ENCODE measurements around the gene GFI1B.

GFI1B gene

DNA sequence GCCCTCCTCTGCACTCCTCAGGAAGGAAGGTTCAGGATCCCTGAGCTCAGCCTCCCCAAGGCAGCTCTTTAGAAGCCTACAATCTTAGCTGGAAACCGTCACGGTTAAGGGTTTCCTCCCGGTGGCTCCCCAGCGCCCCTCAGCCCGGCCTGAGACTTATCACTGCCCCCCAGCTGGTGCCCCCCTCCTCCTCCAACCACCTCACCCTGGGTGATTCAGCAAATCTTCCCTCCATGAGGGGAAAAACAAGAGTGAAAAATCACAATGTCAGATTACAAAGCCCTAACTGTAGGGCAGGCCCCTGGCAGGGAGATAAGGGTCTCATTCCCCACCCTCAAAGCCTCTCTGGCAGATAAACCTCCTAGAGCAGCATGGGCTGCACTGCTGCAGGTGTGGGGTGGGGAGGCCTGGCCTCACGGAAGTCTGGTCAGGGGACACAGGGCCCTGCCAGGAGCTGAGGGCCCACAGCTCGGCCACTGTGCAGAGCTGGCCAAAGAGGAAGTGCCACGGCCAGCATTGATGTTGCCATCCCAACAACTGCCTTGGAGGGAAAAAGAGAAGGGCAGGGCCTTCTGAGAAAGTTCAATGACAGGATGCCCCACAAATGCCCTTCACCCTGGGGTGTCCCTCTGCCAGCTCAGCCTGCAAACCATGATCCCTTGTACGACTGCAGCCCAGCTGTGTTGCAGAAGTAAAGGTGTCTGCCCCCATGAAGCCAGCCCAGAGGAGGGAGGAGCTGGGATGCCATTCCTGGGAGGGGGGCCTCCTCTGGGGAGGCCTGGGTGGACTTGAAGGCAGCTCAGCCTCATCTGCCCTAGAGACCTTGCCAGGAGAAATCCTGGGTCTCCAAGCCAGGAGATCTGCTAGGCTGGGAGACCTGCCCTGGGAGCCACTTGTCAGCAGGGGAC is 25.9 kb downstream of the GFI1B start:
- H3K9ac ChIP-seq (ENCODE audit: low read length), result no peak overlapping the region
- no peaks in the 10 kb centered on the region for H3K4me1 ChIP-seq (ENCODE audit: control insufficient read depth, insufficient read depth, low read length)
- no peaks in the 10 kb centered on the region for H3K36me3 ChIP-seq (ENCODE audit: control insufficient read depth, insufficient read depth, low read length, severe bottlenecking)
- no peaks in the 10 kb centered on the region for H3K9me3 ChIP-seq (ENCODE audit: control insufficient read depth, low read length)
- peaks cover 67% of the 10 kb centered on the region for H3K27me3 ChIP-seq (replicated peaks; ENCODE audit: control insufficient read depth, insufficient read depth, low read length)
- H3K4me3 ChIP-seq (ENCODE audit: low read length), result no peak overlapping the region
- DNase-seq (ENCODE audit: low read depth), result no peak

- no peak overlapping the region for H3K4me3 ChIP-seq (ENCODE audit: low read length)
Measured at GRCh38 chr9:133004999-133005760, 26.7 kb downstream of the GFI1B start.

DNA sequence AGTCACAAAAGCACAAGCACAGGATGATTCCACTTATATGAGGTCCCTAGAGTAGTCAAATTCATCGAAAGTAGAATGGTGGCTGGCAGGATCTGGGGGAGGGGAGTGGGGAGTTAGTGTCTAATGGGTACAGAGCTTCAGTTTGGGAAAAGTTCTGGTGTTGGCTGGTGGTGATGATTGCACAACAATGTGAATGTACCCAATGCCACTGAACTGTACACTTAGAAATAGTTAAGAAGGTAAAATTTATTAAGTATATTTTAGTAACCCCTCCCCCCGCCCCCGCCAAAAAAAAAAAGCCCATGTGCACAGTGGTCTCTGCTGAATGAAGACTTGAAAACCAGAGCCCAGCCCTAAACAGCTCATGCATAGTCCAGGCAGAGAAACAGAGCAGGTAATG is 27.5 kb downstream of the GFI1B start:
- Histone ChIP-seq H3K4me3 (ENCODE audit: low read length) (no peak overlapping the region), H3K4me1 (ENCODE audit: control insufficient read depth, insufficient read depth, low read length) (no peaks in the 10 kb centered on the region), H3K9ac (ENCODE audit: low read length) (no peak overlapping the region), H3K9me3 (ENCODE audit: control insufficient read depth, low read length) (no peaks in the 10 kb centered on the region), H3K36me3 (ENCODE audit: control insufficient read depth, insufficient read depth, low read length, severe bottlenecking) (no peaks in the 10 kb centered on the region), H3K27me3 (replicated peaks; ENCODE audit: control insufficient read depth, insufficient read depth, low read length) (peaks cover 56% of the 10 kb centered on the region)
- no peak for DNase-seq (ENCODE audit: low read depth)

More at GRCh38 chr9:133004999-133005760, 26.7 kb downstream of the GFI1B start:
- Histone ChIP-seq H3K4me1 (ENCODE audit: control insufficient read depth, insufficient read depth, low read length) (no peaks in the 10 kb centered on the region), H3K27me3 (replicated peaks; ENCODE audit: control insufficient read depth, insufficient read depth, low read length) (peaks cover 64% of the 10 kb centered on the region), H3K9ac (ENCODE audit: low read length) (no peak overlapping the region), H3K36me3 (ENCODE audit: control insufficient read depth, insufficient read depth, low read length, severe bottlenecking) (no peaks in the 10 kb centered on the region), H3K9me3 (ENCODE audit: control insufficient read depth, low read length) (no peaks in the 10 kb centered on the region)
- DNase-seq (ENCODE audit: low read depth), result no peak

DNA sequence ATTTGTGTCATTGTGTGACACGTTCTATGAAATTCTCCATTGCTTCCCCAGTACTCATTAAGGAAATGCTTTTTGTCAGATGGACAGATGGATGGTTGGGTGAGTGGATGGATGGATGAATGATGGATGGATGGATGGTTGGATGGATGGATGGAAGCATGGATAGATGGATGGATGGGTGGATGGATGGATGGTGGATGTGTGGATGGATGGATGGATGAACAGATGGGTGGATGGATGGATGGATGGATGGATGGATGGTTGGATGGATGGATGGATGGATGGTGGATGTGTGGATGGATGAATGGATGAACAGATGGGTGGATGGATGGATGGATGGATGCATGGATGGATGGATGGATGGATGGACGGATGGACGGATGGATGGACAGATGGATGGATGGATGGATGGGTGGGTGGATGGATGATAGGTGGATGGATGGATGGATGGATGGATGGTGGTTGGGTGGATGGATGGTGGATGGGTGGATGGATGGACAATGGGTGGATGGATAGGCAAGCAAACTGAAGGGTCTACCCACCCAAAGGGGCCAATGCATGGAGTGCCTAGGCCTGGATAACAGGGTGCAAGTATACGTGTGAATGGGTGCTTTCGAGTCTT is 28.3 kb downstream of the GFI1B start:
- H3K27me3 ChIP-seq (replicated peaks; ENCODE audit: control insufficient read depth, insufficient read depth, low read length), result peaks cover 52% of the 10 kb centered on the region
- DNase-seq (ENCODE audit: low read depth), result no peak
- no peaks in the 10 kb centered on the region for H3K4me1 ChIP-seq (ENCODE audit: control insufficient read depth, insufficient read depth, low read length)

DNA sequence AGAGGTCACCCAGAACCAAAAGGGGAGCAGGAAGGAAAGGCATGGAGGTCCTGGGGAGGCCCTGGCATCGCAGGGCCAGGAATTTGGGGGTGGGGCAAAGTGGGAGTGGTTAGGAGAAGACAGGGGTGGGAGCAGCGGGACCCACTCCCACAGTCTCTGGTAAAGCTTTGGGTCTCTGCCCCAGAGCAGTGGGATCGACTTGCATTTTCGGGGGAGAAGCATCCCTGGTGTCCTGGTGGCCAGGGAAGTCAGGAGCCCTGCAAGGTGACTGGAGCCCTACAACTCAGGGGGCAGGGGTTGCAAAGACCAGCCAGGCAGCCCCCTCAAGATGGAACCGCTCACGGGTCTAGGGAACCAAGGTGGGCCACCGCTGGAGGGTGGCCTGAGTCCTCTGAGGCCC is 29.9 kb downstream of the GFI1B start:
- Histone ChIP-seq H3K27me3 (replicated peaks; ENCODE audit: control insufficient read depth, insufficient read depth, low read length) (peaks cover 37% of the 10 kb centered on the region), H3K4me3 (ENCODE audit: low read length) (no peak overlapping the region), H3K4me1 (ENCODE audit: control insufficient read depth, insufficient read depth, low read length) (no peaks in the 10 kb centered on the region), H3K9ac (ENCODE audit: low read length) (no peak overlapping the region), H3K9me3 (ENCODE audit: control insufficient read depth, low read length) (peaks cover 5% of the 10 kb centered on the region), H3K36me3 (ENCODE audit: control insufficient read depth, insufficient read depth, low read length, severe bottlenecking) (no peaks in the 10 kb centered on the region)
- DNase-seq (ENCODE audit: low read depth), result no peak

More for the DNA sequence above, 28.3 kb downstream of the GFI1B start:
- Histone ChIP-seq H3K9ac (ENCODE audit: low read length) (no peak overlapping the region), H3K36me3 (ENCODE audit: control insufficient read depth, insufficient read depth, low read length, severe bottlenecking) (no peaks in the 10 kb centered on the region), H3K4me3 (ENCODE audit: low read length) (no peak overlapping the region), H3K9me3 (ENCODE audit: control insufficient read depth, low read length) (peaks cover 5% of the 10 kb centered on the region)

DNA sequence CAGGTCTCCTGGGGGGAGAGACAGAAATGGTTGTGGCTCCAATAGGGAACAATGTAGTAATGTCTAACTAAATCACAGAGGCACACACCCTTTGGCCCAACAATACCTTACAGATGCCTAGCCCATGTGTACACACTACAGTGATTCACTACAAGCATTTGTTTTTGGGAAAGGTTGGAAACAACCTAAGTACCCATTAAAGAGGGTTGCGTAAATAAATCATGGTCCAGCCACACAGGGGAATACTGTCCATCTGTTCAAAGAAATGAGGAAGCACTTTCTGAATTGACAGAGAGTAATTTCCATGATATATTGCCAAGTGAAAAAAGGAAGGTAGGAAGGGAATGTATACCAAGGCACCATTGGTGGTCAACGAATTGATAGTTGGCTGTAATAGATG is 30.3 kb downstream of the GFI1B start:
- Histone ChIP-seq H3K27me3 (replicated peaks; ENCODE audit: control insufficient read depth, insufficient read depth, low read length) (peaks cover 38% of the 10 kb centered on the region), H3K36me3 (ENCODE audit: control insufficient read depth, insufficient read depth, low read length, severe bottlenecking) (no peaks in the 10 kb centered on the region), H3K9ac (ENCODE audit: low read length) (no peak overlapping the region), H3K4me1 (ENCODE audit: control insufficient read depth, insufficient read depth, low read length) (no peaks in the 10 kb centered on the region), H3K4me3 (ENCODE audit: low read length) (no peak overlapping the region), H3K9me3 (ENCODE audit: control insufficient read depth, low read length) (peaks cover 8% of the 10 kb centered on the region)
- no peak for DNase-seq (ENCODE audit: low read depth)

DNA sequence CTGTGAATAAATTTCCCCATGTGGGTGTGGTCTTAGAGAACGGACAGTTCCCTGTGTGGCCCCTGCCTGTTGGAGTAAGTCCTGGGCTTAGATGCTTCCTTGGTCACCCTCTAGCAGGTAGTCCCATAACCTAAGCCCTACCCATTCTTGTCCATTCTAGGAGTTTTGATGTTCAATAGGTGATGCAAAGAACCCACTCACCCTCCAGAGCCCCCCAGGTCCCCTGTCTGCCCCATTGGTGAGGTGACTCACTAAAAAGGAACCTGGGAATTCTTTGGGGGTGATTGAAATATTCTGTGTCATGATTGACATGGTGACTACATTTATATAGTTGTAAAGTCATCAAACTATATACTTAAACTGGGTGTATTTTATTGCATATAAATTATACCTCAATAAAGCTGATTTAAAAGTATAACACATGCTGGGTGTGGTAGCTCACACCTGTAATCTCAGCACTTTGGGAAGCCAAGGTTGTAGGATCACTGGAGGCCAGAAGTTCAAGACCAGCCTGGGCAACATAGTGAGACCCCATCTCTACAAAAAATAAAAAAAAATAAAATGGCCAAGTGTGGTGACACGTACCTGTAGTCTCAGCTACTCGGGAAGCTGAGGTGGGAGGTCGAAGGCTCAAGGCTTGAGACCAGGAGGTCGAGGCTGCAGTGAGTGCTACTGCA is 31.6 kb downstream of the GFI1B start:
- Histone ChIP-seq H3K36me3 (ENCODE audit: control insufficient read depth, insufficient read depth, low read length, severe bottlenecking) (no peaks in the 10 kb centered on the region), H3K4me3 (ENCODE audit: low read length) (no peak overlapping the region), H3K4me1 (ENCODE audit: control insufficient read depth, insufficient read depth, low read length) (no peaks in the 10 kb centered on the region), H3K9ac (ENCODE audit: low read length) (no peak overlapping the region), H3K9me3 (ENCODE audit: control insufficient read depth, low read length) (peaks cover 18% of the 10 kb centered on the region), H3K27me3 (replicated peaks; ENCODE audit: control insufficient read depth, insufficient read depth, low read length) (peaks cover 34% of the 10 kb centered on the region)
- DNase-seq (ENCODE audit: low read depth), result no peak

DNA sequence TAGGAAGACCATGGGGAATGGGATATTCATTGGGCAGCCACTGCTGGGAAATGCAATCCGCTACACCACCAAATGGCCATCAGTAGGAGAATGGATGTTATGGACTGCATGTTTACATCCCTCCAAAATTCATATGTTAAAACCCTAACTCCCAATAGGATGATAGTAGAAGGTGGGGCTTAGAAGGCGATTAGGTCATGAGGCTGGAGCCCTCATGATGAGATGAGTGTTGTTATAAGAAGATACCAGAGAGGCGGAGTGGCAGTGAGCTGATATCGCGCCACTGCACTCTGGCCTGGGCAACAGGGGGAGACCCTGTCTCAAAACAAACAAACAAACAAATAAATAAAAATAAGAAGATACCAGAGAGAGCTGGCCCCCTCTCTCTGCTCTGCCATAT is 36.2 kb downstream of the GFI1B start:
- DNase-seq (ENCODE audit: low read depth), result no peak

DNA sequence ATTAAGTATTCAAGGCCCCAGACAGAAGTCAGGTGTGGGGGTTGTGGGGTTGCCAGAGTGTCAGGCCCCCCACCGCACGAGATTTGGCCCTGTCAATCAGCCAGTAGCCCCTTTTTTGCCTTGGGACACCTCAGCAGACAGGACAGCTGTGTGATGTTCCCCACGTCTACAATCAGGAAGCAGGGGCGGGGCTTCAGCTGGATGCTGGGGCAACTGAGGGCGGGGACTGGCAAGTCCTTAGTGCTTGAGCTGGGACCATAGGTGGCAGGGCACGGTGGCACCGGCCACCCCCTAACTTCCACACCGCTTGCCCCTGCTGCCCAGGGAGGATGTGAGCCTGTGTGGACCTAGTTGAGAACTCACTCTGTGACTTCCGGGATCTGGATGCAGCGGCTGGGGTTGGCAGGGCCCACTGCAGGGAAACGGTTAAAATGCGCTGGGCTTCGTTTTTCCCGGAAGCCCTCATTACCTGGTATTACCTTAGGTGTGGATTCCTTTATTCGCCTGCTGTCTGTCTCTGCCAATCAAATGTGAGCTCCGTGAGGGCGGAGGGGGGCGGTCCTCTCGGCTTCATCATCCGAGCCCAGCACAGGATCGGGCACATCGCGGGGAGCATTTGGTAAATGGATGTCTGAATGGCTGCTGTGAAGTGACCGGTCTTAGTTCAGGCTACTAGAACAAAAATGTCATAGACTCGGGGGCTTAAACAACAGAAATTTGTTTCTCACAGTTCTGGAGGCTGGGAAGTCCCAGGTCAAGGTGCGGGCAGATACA is 44.8 kb downstream of the GFI1B start:
- H3K9ac ChIP-seq (ENCODE audit: low read length), result no peak overlapping the region
- H3K27me3 ChIP-seq (replicated peaks; ENCODE audit: control insufficient read depth, insufficient read depth, low read length), result no peaks in the 10 kb centered on the region
- no peak for DNase-seq (ENCODE audit: low read depth)
- no peaks in the 10 kb centered on the region for H3K36me3 ChIP-seq (ENCODE audit: control insufficient read depth, insufficient read depth, low read length, severe bottlenecking)
- H3K4me3 ChIP-seq (ENCODE audit: low read length), result no peak overlapping the region
- H3K9me3 ChIP-seq (ENCODE audit: control insufficient read depth, low read length), result peaks cover 2% of the 10 kb centered on the region
- H3K4me1 ChIP-seq (ENCODE audit: control insufficient read depth, insufficient read depth, low read length), result peaks cover 3% of the 10 kb centered on the region

More for the DNA sequence above, 36.2 kb downstream of the GFI1B start:
- H3K4me3 ChIP-seq (ENCODE audit: low read length), result no peak overlapping the region
- no peaks in the 10 kb centered on the region for H3K36me3 ChIP-seq (ENCODE audit: control insufficient read depth, insufficient read depth, low read length, severe bottlenecking)
- no peaks in the 10 kb centered on the region for H3K4me1 ChIP-seq (ENCODE audit: control insufficient read depth, insufficient read depth, low read length)
- H3K9me3 ChIP-seq (ENCODE audit: control insufficient read depth, low read length), result peaks cover 44% of the 10 kb centered on the region
- H3K9ac ChIP-seq (ENCODE audit: low read length), result no peak overlapping the region
- H3K27me3 ChIP-seq (replicated peaks; ENCODE audit: control insufficient read depth, insufficient read depth, low read length), result peaks cover 14% of the 10 kb centered on the region

- no peaks in the 10 kb centered on the region for H3K27me3 ChIP-seq (replicated peaks; ENCODE audit: control insufficient read depth, insufficient read depth, low read length)
- H3K9me3 ChIP-seq (ENCODE audit: control insufficient read depth, low read length), result no peaks in the 10 kb centered on the region
- no peak for DNase-seq (ENCODE audit: low read depth)
- no peak overlapping the region for H3K9ac ChIP-seq (ENCODE audit: low read length)
- no peak overlapping the region for H3K4me3 ChIP-seq (ENCODE audit: low read length)
- H3K4me1 ChIP-seq (ENCODE audit: control insufficient read depth, insufficient read depth, low read length), result peaks cover 13% of the 10 kb centered on the region
- H3K36me3 ChIP-seq (ENCODE audit: control insufficient read depth, insufficient read depth, low read length, severe bottlenecking), result no peaks in the 10 kb centered on the region
Measured at GRCh38 chr9:133026426-133026825, 47.9 kb downstream of the GFI1B start.
